Kidney epithelial cell (primary cell): ENCODE measurements around the gene ARL5A. TPM values are rescaled to one million over a fixed set of nuclear protein-coding genes. Genes with fewer than 3 reads are reported as not detected.

Experiments used
- DNase-seq: peaks from one replicate; pipeline ENCODE4 v3.0.0-alpha.2; 2010; ENCODE audit warnings: low read depth
- H3K27me3 ChIP-seq: 2 replicates; pipeline ENCODE4 v1.6.0; 2011; ENCODE audit warnings: low read length; ENCODE audit not compliant: control insufficient read depth, insufficient read depth
- H3K36me3 ChIP-seq: 2 replicates; pipeline ENCODE4 v1.5.1; 2011; ENCODE audit warnings: low read length; ENCODE audit not compliant: control insufficient read depth, insufficient read depth
- H3K4me3 ChIP-seq: 2 replicates; pipeline ENCODE4 v1.5.1; 2011; ENCODE audit warnings: low read depth, mild to moderate bottlenecking, control low read depth, low read length
- total RNA-seq: library from RNA; depleted of rRNA; stranded (reverse); fragments of >200 nt; gene quantifications from 2 replicates; pipeline ENCODE4 v1.2.3, GENCODE V29; 2015
- TF ChIP-seq, protein P1 (sequence below): IDR thresholded peaks from 2 replicates; pipeline ENCODE4 v1.5.1; 2011; ENCODE audit warnings: mild to moderate bottlenecking, moderate library complexity, low read length, control low read depth, inconsistent platforms; ENCODE audit not compliant: insufficient read depth, poor library complexity, severe bottlenecking

Gene ARL5A
- total RNA-seq, 1 donor from 2014 or later = 50.4 TPM

DNA sequence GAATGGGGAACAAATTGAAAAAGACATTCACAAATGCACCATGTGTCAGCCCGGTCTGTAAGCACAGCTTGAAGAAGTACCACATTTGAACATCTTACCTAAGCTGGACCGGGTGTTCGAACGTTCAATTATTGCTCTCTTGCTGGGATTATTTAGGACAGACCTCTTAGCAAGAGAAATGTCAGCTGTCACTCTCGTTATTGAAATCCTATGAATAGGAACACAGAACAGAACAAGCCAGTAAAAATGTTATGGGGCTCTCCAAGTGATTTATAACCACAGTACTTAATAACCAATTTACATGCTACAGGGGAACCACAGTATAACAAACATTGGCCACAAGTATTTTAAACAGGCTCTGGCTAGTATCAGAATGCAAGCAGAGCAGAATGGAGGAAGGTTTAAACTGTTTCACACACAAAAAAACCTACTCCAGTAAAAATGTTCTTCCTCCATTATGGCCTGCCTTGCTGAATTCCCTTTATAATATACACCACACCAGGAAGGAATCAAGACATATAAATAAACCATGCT lies 32.5 kb upstream of the ARL5A start:
- TF ChIP-seq, protein P1, sequence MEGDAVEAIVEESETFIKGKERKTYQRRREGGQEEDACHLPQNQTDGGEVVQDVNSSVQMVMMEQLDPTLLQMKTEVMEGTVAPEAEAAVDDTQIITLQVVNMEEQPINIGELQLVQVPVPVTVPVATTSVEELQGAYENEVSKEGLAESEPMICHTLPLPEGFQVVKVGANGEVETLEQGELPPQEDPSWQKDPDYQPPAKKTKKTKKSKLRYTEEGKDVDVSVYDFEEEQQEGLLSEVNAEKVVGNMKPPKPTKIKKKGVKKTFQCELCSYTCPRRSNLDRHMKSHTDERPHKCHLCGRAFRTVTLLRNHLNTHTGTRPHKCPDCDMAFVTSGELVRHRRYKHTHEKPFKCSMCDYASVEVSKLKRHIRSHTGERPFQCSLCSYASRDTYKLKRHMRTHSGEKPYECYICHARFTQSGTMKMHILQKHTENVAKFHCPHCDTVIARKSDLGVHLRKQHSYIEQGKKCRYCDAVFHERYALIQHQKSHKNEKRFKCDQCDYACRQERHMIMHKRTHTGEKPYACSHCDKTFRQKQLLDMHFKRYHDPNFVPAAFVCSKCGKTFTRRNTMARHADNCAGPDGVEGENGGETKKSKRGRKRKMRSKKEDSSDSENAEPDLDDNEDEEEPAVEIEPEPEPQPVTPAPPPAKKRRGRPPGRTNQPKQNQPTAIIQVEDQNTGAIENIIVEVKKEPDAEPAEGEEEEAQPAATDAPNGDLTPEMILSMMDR = no peak
- Histone ChIP-seq H3K4me3 (no peak overlapping the region), H3K36me3 (no peaks in the 10 kb centered on the region), H3K27me3 (no peaks in the 10 kb centered on the region)
- no peak for DNase-seq

DNA sequence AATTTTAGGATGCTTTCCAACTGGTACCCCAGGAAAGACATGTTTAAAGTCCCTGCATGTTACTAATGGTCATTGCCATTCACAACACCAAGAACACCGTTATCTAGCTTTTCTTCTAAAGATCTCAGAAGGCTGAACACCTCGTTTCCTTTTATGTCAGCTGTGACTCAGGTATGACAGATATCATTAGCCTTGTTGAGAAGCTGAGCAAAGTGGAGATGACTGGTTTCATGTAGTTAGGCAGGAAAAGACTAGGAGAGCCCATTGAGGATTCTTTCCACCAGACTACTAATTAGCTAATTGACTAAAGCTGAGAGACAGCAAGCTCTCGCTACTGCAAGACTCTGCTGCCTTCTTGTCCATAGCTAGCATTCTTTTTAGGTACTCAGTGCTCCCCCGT lies 32.0 kb upstream of the ARL5A start:
- DNase-seq = no peak
- TF ChIP-seq, protein P1 = no peak
- H3K36me3 ChIP-seq = no peaks in the 10 kb centered on the region

DNA sequence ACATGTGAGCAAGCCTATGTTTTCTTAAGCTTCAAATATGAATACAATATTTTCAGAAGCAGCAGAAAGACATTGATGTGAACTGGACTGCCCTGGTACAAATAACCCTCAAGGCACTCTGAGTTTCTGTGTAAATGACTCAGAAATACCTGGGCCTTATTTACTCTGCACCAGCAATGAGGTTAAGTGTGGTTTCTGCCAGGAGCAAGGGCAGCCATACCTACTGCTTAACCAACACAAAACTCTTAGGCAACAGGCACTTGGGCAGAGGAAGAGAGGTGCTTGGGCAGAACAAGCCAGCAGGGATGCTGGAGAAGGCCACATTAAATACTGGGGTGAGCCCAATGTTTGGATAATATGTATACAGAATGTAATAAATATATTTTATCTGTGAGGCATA lies 29.4 kb upstream of the ARL5A start:
- Histone ChIP-seq H3K27me3 (no peaks in the 10 kb centered on the region), H3K4me3 (no peak overlapping the region), H3K36me3 (no peaks in the 10 kb centered on the region)
- TF ChIP-seq, protein P1 = no peak
- DNase-seq = peak; percentile 16

More for the DNA sequence above, 32.0 kb upstream of the ARL5A start:
- Histone ChIP-seq H3K27me3 (no peaks in the 10 kb centered on the region), H3K4me3 (no peak overlapping the region)

DNA sequence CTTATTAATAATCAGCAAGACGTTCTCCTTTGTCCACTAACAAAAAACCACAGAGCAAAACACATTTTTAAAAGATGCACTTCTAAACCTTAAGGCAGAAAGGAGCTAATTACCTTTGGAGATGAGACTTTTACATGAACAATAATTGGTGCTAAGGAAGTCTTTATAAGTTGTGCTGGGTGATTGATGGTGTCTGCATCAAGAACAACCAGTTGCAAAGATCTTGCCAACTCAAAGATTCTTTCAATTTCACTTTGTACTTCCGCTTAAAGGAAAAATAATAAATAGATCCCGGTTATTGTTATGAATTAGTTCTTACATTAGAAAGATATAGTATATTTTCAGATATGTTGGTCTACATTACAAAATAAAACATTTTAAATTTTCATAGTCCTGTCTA lies 26.9 kb upstream of the ARL5A start:
- TF ChIP-seq, protein P1 = no peak
- DNase-seq = no peak
- H3K36me3 ChIP-seq = no peaks in the 10 kb centered on the region
- H3K4me3 ChIP-seq = no peak overlapping the region
- no peaks in the 10 kb centered on the region for H3K27me3 ChIP-seq

DNA sequence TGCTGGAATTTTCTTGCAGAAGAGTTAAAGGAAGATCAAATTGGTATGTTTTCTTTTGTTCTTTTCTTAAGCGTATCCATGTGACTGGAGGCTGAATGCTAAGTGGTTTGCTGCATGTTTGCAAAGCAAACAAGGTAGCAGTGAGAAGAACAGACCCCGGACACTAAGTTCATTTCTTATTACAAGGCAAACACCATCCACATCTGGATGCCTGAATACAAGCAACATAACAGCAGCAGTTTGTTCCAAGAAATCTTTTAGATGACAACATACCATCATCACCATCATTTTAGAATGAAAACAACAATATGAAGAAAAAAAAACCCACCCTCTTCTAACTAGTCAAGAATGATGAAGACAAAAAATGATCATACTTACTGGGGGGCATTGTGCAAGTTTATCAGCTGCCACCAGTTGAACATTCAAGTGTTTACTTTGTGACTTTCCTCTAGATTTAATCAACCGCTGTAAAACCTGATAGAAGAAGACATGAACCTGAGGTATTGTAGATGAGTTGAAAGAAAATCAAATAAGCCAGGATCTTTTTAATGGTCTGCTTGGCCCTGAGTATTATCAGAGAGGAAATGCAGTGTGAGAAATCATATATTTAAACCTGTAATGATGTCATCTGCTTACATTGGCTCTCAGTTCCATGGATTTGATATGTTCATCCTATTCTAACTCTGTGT lies 25.0 kb upstream of the ARL5A start:
- no peak for DNase-seq
- no peak overlapping the region for H3K4me3 ChIP-seq
- H3K27me3 ChIP-seq = no peaks in the 10 kb centered on the region
- H3K36me3 ChIP-seq = no peaks in the 10 kb centered on the region
- TF ChIP-seq, protein P1 = no peak
